NCI-H1417 (cell line): Measurements from ENCODE around the gene DONSON.
"Not testable (repeated sequence)": the region's sequence is repeated elsewhere in the genome, so short reads cannot be mapped to it uniquely, and the experiment has no call there.

ENCODE experiments used
- DNase-seq, 3 experiments: peaks; one replicate each; lab custom pipeline; 2025; lab: John Stamatoyannopoulos, UW

Gene DONSON, protein sequence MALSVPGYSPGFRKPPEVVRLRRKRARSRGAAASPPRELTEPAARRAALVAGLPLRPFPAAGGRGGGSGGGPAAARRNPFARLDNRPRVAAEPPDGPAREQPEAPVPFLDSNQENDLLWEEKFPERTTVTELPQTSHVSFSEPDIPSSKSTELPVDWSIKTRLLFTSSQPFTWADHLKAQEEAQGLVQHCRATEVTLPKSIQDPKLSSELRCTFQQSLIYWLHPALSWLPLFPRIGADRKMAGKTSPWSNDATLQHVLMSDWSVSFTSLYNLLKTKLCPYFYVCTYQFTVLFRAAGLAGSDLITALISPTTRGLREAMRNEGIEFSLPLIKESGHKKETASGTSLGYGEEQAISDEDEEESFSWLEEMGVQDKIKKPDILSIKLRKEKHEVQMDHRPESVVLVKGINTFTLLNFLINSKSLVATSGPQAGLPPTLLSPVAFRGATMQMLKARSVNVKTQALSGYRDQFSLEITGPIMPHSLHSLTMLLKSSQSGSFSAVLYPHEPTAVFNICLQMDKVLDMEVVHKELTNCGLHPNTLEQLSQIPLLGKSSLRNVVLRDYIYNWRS

DNA sequence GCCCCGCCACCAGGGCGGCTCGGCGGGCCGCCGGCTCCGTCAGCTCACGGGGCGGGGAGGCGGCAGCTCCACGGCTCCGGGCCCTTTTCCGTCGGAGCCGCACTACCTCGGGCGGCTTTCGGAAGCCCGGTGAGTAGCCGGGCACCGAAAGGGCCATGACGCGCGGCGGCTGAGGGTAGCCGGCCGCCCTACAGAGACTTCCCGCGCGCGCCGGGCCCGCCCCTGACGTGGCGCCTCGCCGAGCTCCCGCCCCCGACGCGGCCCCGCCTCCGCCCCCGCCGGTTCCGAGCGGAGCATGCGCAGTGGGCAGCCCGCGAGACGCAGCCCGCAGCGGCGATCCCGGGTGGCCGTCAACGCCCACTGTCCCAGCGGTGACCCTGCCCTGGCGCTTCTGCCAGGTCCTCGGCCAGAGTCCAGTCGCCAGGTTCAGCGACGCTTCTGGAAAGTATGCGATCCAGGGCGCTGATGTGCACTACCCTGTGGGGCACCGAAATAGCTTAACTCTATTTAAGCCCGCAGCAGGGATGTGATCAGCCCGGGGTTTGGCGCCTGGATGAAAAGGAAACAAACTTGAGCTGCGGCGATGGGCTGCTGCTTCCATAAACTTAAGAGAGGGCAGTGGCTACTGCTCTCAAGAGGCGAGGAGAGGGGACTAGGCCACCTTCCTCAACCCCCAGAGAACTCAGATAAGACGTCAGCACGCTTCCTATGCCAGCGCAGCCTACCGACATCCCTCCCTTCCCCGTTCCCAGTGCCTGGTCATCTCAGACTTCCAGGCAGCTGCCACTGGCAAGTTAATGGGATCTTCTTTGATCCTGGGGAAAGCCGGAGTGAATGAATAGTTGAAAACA, at the start of gene DONSON:
Gene DONSON, minus strand, starts transcription at position 200 of the 851 bp plus-strand sequence. Its CDS starts 43 bp downstream, at position 157.
- peak; percentile 93 to 94 (median 94) for DNase-seq

DNA sequence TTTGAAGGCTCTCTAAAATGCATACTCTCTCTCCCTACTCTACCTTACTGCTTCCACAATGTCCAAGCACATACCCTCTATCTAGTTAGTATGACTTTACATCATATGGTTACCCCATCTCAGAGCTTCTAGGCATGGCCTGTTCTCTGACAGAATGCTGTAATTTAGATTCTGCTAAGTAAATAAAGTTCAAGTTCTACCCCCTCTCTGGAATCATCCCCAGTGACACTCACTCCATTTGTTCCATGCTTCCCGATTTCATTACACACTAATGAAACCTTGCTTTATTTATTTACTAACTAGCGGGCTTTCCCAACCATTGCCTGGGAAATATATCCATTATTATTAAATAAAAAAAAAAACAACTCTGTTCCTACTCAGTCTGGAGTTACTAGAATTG, 45.8 kb upstream of the DONSON start:
- no peak for DNase-seq

DNA sequence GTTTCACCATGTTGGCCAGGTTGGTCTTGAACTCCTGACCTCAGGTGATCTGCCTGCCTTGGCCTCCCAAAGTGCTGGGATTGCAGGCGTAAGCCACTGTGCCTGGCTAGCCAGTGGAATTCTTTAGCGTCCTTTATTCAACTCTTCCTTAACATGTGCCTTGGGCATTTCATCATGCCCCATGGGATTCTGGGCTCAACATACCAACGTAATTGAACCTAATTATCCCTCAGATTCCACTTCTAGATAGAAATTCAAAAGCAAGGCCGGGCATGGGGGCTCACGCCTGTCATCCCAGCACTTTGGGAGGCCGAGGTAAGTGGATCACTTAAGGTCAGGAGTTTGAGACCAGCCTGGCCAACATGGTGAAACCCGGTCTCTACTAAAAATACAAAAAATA, 37.7 kb upstream of the DONSON start:
- not testable (repeated sequence) for DNase-seq

DNA sequence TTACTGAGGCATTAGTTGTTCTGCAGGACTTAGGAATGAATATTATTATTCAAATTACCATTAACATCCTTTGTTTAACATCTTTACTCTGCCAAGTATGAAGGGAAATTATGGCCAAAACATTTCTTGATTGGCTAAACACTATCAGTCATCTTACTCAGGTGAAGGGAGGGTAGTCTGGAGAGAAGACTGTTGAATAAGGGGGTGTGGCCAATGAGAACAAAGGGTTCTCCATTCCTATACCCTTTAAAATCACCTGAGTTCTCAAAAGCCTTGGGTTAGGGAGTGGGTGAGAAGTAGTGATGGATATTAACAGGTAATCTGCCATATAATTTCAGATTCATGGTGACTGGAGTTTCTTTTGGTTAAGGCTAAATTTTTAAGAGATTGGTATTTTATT, 33.8 kb upstream of the DONSON start:
- DNase-seq, result no peak

DNA sequence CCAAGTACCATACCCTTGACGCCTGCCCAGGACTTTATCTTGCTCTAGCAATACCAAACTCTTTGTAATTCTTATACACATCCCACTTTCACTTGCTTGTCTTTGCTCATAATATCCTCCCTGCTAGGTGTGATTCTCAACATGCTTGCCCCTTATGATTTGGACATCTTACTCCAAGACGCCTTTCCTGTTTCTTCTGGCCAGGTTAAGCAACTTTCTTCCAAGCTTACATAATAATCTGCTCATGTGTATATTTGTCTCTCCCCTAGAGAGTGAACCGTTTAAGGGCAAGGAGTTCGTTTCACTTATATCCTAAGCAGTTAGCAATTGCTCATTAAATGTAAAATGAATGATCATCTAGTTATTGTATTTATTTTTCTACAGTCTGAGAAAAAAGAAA, 31.2 kb upstream of the DONSON start:
- no peak for DNase-seq

DNA sequence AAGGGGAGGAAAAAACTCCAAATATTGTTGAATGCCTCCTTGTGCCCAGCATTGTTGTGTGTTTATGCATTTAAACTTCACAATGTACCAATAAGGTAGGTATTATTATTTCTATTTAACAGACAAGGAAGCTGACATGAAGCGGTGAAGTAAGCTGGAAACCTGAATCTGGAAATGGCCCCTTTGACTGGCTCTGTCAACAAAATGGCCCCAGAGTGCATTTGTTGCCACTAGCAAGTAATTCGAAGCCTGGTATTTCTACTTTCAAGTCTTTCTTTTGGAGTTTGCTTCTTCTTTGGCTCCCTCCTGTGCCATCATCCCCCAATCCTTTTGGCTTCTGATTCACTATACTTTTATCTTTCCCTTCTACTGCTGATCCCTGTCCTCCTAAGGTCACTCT, 29.9 kb upstream of the DONSON start:
- DNase-seq, result no peak

DNA sequence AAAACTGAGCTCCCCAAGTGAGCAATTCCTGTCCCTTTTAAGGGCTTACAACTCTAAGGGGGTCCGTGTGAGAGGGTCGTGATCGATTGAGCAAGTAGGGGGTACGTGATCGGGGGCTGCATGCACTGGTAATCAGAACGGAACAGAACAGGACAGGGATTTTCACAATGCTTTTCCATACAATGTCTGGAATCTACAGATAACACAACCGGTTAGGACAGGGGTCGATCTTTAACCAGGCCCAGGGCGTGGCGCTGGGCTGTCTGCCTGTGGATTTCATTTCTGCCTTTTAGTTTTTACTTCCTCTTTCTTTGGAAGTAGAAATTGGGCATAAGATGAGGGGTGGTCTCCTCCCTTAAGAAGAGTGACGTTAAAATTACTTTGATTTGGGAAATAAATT, 29.1 kb upstream of the DONSON start:
- DNase-seq, result not testable (repeated sequence)

DNA sequence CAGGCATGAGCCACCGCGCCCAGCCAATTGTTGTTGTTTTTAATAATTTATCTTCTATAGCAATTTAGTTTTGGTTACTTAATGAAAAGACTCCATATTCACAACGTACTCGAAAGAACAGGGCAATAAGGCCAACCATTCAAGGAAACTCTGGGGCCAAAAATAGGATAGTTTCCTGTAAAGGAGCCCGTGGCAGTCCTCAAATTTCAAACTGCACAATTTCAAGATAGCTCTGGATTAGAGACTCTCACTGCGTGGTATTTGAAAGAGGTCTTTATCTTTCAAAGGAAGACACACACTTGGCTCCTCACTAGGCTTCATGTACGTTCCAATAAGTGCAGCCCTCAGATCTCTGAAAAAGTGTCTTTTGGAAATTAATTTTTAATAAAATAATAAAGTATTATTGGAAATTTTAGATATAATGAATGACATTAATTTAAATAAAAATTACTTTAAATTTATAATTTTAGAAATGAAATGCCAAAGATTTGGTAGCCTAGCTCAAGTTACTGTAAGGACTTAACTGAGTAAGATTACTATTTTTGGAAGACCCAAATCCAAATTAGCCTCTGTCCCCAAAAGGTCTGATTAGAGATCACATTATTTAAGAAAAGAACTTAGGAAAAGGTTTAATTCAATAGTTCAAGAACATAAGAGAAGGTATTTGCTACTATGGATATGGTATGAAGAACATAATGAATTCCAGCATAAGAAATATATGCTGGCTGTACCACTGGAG, 22.7 kb upstream of the DONSON start:
- DNase-seq, result no peak

DNA sequence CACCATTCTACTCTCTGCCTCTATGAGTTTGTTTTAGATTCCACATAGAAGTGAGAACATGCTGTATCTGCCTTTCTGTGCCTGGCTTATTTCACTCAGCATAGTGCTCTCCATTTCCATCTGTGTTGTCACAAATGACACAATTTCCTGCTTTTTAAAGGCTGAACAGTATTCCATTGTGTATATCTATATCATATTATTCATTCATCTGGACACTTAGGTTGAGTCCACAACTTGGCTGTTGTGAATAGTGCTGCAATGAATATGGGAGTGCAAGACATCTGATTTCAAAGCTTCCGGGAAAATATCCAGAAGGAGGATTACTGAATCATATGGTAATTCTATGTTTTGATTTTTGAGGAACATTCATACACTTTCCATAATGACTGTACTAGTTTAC, 20.1 kb upstream of the DONSON start:
- DNase-seq, result no peak

DNA sequence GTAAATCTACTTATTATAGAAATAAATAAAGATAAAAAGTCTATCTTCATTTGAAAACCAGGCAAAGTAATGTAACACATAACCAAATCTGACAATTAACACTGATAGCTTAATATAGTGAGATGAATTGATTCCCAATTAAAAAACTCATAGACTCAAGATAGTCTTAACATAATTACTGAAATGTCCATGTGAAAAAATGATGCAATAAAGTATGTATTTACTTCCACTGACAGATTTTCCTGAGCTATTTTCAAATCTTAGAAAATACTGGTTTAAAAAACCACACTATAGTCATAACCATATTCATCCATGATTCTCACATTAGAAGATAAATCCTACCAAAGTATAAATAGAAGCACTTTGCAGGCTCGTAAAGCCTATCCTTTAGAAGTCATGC, 9.6 kb upstream of the DONSON start:
- DNase-seq, result no peak

DNA sequence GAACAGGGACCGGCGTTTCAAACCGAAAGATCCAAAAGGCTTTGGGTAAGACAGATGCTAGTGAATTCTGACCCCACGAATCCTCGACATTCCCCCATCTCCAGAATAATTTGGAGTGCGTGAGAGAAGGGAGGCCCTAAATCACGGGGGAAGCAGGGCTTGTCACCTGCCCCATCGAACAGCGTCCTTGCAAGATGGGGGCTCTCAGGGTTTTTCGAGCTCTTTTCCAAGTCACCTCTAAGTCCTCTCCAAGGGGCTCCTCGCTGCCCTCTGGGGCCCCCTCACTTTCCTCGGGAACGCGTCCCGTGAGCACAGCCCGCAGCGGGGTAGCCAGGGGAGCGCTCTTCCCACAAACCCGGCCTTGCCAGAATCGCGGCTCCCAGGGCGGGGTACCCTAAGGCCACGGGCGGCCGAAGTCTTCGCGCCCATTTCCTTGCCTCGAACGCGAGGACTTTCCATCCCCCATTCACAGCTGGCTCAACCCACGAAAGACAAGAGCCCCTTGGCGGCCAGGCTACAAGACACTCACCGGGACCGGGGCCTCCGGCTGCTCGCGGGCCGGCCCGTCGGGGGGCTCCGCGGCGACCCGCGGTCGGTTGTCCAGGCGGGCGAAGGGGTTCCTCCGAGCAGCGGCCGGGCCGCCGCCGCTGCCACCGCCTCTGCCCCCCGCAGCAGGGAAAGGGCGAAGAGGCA, 546 bp downstream of the DONSON start:
- DNase-seq, result peak; percentile 51 to 89 (median 86)

DNA sequence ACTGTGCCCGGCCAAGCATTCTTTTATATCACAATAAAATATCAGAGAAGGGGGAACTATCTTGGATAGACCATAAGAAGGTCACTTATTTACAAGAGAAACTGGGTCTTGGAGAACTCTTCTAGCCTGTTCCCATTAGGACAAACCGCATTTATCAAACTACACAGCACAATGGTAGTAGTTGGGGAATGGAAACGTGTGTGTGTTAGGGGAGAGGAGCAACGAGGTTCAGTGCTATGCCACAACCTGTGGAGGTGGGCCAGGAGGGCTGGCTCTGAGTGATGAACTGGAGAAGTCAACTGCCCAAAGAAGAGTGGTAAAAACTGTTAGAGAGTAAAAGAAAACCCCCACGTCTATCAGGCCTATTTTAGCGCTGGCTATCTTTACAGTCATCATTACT, 1.6 kb downstream of the DONSON start:
- DNase-seq, result peak in 2 of 3 experiments; percentile 3 to 21

DNA sequence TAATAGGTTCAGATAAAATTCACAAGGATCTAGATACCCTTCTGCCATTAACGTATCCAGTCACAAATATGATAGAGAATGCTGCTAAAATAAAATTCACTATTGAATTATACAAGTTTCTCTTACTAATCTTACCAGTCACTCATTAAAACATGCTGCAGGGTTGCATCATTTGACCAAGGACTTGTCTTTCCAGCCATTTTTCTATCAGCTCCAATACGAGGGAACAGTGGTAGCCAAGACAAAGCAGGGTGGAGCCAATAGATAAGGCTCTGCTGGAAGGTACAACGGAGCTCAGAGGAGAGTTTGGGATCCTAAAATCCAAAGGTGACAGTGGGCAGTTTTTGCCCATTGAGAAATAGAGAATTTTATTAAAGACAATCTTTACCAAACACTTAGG, 4.0 kb downstream of the DONSON start:
- no peak for DNase-seq

DNA sequence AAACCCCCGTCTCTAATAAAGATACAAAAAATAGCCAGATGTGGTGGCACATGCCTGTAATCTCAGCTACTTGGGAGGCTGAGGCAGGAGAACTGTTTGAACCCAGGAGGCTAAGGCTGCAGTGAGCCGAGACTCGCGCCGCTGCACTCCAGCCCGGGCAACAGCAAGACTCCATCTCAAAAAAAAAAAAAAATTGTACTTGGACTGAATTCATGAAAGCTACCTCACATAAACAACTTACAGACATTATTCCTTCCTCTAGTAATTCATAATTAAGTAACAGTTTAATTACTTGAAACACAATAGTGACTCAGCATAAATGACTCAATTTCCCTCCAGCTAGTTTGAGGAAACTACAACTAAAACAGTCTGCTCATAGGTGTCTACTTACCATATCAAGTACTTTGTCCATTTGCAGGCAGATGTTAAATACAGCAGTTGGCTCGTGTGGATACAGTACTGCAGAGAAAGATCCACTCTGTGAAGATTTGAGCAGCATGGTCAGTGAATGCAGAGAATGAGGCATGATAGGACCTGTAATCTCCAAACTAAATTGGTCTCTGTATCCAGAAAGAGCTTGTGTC, 9.4 kb downstream of the DONSON start:
- DNase-seq, result peak in 1 of 3 experiments; percentile 29

DNA sequence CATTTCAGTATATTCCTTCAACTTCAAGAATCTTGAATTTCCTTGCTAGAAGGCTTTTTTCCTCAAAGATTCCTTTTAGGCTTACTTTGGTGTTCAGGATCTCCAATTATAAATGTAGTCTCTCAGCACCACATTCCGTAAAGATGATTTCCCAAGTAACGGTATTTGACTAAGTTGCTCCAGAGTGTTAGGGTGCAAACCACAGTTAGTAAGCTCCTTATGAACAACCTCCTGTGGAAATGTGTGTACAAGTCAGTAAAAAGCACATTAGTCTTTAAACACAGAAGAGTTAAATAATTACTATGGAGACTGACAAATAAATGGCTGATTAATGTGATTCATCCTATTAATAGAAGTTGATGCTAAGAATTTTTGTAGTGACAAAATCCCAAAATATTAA, 10.3 kb downstream of the DONSON start:
- DNase-seq, result no peak

DNA sequence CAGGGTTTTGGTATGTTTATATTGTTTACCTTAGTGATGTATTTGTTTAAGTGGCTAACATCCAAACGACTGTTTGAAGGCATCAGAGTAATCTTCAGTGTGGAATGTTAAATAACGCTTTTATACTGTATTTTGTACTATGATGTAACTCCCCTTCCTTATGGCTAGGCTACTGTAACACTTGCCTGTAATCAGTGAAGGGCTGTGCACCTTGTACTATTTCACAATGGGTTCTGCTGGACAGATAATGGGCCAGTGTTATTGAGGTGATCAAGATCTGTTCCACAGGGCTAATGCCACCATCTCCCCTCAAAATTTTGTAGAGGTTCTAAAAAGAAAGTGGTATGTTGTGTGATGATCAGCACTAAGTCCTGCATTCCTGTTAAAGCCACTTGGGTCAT, 11.7 kb downstream of the DONSON start:
- not testable (repeated sequence) for DNase-seq

DNA sequence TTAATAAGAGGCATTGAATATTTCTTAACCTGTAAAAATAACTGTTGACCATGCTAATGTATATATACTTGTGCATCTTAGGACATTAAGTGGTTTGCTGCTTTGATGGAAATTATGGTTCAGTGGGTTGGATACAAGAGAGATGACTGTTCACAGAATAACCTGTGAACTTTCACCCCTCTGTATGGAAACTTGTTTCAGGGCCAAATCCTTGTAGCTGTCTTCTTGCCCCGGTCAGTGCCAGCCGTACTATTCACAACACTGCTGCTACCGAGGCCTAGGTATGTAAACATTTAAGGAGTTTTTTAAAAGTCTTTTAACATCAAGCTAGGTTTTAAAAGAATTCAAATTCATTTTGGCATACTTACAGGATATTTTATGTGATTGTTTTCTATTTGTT, 16.1 kb downstream of the DONSON start:
- DNase-seq, result no peak

DNA sequence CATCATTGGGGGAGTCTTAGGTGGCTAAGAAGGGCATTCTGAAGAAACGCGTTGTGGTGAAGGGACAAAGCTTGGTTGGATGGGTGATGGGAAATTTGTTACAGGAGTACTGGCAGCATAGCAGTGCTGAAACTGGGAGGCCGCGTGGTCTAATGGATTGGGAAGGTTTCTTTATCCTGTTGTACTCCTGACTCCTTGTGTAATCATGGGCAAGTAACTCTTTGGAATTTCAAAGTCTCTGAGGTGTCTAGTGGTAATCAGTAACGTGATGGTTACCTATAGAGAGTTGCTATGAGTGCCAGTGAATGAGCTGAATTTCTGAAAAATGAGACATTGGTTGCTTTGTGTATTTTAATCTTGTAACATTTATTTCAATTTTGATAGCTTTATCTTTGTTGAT, 18.5 kb downstream of the DONSON start:
- DNase-seq, result no peak

DNA sequence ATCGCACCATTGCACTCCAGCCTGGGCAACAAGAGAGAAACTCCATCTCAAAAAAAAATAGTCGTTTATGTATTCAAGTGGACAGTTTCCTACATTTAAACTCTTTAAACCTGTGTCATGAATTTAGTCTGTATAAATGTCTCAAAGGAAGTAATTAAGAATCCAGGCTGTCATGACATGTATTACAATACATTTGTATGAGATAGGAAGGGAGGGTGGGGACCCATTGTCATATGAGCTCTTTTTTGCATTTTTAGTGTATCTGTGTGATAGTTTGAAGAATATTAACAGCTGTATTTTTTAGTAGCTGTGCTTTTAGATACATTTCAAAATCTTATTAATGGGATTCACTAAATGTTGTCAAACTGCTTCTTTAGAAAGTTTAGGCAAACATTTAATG, 20.0 kb downstream of the DONSON start:
- DNase-seq, result no peak

DNA sequence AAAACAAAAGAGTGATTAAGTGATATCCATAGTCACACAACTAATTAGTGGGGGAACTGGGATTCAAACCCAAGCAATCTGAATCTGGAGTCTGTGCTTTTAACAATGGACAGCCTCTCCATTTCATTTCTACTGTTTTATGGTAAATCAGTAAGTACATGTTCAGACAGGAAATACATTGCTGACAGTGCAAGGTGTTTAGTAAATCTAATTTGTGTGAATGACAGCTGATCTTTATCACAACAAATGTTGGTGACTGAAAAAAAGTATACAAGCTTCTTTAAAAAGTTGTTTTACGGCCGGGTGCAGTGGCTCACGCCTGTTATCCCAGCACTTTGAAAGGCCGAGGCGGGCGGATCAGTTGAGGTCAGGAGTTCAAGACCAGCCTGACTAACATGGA, 20.6 kb downstream of the DONSON start:
- DNase-seq, result no peak

DNA sequence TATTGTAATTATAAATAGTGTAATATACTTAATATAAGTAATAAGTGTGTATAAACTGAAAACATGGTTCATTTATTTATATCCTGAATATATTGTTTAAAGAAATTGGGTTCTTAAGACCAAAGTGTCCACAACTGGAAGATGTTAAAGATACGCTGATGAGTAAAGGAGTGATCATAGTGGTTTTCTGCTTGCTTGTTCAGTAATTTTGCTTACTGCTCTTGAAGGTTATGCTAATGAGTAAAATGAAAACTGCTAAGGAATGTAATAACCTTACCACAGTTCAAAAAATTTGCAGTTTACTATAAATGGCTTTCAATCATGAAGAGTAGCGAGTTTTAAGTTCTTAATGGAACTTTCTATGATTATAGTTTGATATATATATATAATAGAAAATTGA, 22.0 kb downstream of the DONSON start:
- DNase-seq, result no peak
